CD4-positive, alpha-beta memory T cell (primary cell): ENCODE measurements around the gene DNER. TPM values are rescaled to one million over a fixed set of nuclear protein-coding genes. Genes with fewer than 3 reads are reported as not detected.
"Not testable (repeated sequence)": the region's sequence is repeated elsewhere in the genome, so short reads cannot be mapped to it uniquely, and the experiment has no call there.

Experiments
- CTCF ChIA-PET: fragments of 350-600 bp; sonication (Branson Sonifier 250); formaldehyde crosslinking; loops from one replicate; lab custom pipeline; 2021; ENCODE audit warnings: inconsistent platforms; ENCODE audit not compliant: partially characterized antibody; lab: Charles Lee
- POLR2A ChIA-PET: fragments of 350-600 bp; sonication (Branson Sonifier 250); formaldehyde crosslinking; loops from one replicate; lab custom pipeline; 2021; ENCODE audit not compliant: partially characterized antibody; lab: Charles Lee
- DNase-seq, 5 donors: peaks; one replicate each; pipeline versions ENCODE4 v3.0.0 to v3.0.0-alpha.2; 2020 to 2022; ENCODE audit warnings: mixed read lengths in 1 of 5
- H3K27ac ChIP-seq: one replicate; pipeline ENCODE4 v1.7.0; 2013; ENCODE audit warnings: low read depth, low read length
- H3K27me3 ChIP-seq: 2 replicates; pipeline ENCODE4 v1.7.0; 2013; ENCODE audit warnings: mild to moderate bottlenecking, low read length, moderate library complexity; ENCODE audit not compliant: insufficient read depth
- H3K36me3 ChIP-seq: 2 replicates; pipeline ENCODE4 v1.7.0; 2013; ENCODE audit warnings: mild to moderate bottlenecking, low read length, moderate library complexity; ENCODE audit not compliant: insufficient read depth
- H3K4me1 ChIP-seq: 2 replicates; pipeline ENCODE4 v1.7.0; 2013; ENCODE audit warnings: mild to moderate bottlenecking, low read length, moderate library complexity; ENCODE audit not compliant: insufficient read depth
- H3K4me3 ChIP-seq, 2 donors: one replicate each; pipeline ENCODE4 v1.7.0; 2013; ENCODE audit warnings: low read length in 2 of 2, mild to moderate bottlenecking in 1 of 2
- H3K9me3 ChIP-seq, 2 donors: one replicate each; pipeline ENCODE4 v1.7.0; 2013; ENCODE audit warnings: low read length in 2 of 2, control low read depth in 1 of 2; ENCODE audit not compliant: control insufficient read depth in 1 of 2
- H3K27ac Mint-ChIP-seq, 7 donors: one replicate each; pipeline ENCODE4 v1.8.0; 2020 to 2021; ENCODE audit warnings: mixed read lengths in 7 of 7, mild to moderate bottlenecking in 6 of 7, inconsistent platforms in 3 of 7, moderate library complexity in 3 of 7
- H3K27me3 Mint-ChIP-seq, 2 donors: one replicate each; pipeline ENCODE4 v1.8.0; 2020 to 2021; ENCODE audit warnings: mixed read lengths in 2 of 2
- H3K36me3 Mint-ChIP-seq, 2 donors: one replicate each; pipeline ENCODE4 v1.8.0; 2020 to 2021; ENCODE audit warnings: mixed read lengths in 2 of 2, inconsistent platforms in 1 of 2, mild to moderate bottlenecking in 1 of 2
- H3K4me1 Mint-ChIP-seq, 4 donors: one replicate each; pipeline ENCODE4 v1.8.0; 2020 to 2021; ENCODE audit warnings: mixed read lengths in 4 of 4, mild to moderate bottlenecking in 1 of 4
- H3K4me3 Mint-ChIP-seq, 8 donors: one replicate each; pipeline ENCODE4 v1.8.0; 2020 to 2021; ENCODE audit warnings: mixed read lengths in 8 of 8, mild to moderate bottlenecking in 7 of 8, moderate library complexity in 6 of 8, inconsistent platforms in 3 of 8
- H3K9me3 Mint-ChIP-seq, 8 donors: one replicate each; pipeline ENCODE4 v1.8.0; 2020 to 2021; ENCODE audit warnings: mixed read lengths in 8 of 8, mild to moderate bottlenecking in 5 of 8, inconsistent platforms in 3 of 8, moderate library complexity in 1 of 8
- intact Hi-C: fragments of 100-400 bp; cut with micrococcal nuclease; formaldehyde crosslinking; loops from one replicate; pipeline ENCODE4 v1.15.1; 2023
- polyA plus RNA-seq, 2 donors: library from polyadenylated mRNA; unstranded; fragments of 300-500 nt; fragmentation: Illumina TruSeq; gene quantifications; one replicate each; pipeline ENCODE4 v1.2.3, GENCODE V29; 2021
- total RNA-seq, 2 experiments: library from RNA; stranded (reverse); gene quantifications; one replicate each; pipeline ENCODE4 v1.2.3, GENCODE V29; 2021

Gene DNER, protein sequence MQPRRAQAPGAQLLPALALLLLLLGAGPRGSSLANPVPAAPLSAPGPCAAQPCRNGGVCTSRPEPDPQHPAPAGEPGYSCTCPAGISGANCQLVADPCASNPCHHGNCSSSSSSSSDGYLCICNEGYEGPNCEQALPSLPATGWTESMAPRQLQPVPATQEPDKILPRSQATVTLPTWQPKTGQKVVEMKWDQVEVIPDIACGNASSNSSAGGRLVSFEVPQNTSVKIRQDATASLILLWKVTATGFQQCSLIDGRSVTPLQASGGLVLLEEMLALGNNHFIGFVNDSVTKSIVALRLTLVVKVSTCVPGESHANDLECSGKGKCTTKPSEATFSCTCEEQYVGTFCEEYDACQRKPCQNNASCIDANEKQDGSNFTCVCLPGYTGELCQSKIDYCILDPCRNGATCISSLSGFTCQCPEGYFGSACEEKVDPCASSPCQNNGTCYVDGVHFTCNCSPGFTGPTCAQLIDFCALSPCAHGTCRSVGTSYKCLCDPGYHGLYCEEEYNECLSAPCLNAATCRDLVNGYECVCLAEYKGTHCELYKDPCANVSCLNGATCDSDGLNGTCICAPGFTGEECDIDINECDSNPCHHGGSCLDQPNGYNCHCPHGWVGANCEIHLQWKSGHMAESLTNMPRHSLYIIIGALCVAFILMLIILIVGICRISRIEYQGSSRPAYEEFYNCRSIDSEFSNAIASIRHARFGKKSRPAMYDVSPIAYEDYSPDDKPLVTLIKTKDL
- total RNA-seq (not detected), polyA plus RNA-seq (not detected)

DNA sequence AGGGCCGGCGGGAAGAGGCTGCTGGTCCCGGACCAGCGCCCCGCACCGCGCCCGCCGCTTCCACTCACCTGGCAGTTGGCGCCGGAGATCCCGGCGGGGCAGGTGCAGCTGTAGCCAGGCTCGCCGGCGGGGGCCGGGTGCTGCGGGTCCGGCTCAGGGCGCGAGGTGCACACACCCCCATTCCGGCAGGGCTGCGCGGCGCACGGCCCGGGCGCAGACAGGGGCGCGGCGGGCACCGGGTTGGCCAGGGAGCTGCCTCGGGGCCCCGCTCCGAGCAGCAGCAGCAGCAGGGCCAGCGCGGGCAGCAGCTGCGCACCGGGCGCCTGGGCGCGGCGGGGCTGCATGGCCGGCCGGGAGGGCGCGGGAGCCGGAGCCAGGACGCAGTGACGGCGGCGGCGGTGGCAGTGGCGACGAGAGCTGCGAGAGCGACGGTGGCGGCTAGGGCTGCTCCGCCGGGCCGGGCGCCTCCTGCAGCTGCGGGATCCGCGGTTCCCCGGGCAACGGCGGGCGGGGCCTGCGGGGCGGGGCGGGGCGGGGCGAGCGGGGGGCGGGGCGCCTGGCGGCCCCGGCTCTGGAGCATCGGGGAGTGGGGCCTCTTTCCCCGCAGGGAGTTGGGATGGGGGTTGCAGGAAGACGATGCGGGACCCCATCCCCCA lies at the start of gene DNER:
DNER (minus strand) TSS at position 476 of the 656 bp plus-strand sequence; CDS start at position 344, 132 bp downstream.
- ChIA-PET POLR2A (no interaction called here), CTCF (no interaction called here)
- H3K27me3 Mint-ChIP-seq, result peaks cover 54 to 58% of the 10 kb centered on the region in 2 donors
- H3K9me3 Mint-ChIP-seq, result peaks cover 0 to 19% (median 13%) of the 10 kb centered on the region in 8 donors
- Histone ChIP-seq H3K36me3 (no peaks in the 10 kb centered on the region), H3K27me3 (peaks cover 23% of the 10 kb centered on the region), H3K4me1 (peaks cover 19% of the 10 kb centered on the region), H3K9me3 (no peaks in the 10 kb centered on the region), H3K27ac (no peak within 1 kb of the TSS), H3K4me3 (peak within 1 kb of the TSS in 1 of 2 donors; percentile 15)
- intact Hi-C loops, result no loop called here
- no peaks in the 10 kb centered on the region for H3K36me3 Mint-ChIP-seq
- H3K4me1 Mint-ChIP-seq, result peaks cover 9 to 22% (median 17%) of the 10 kb centered on the region in 4 donors
- peak in 4 of 5 donors; percentile 34 to 52 (median 45) for DNase-seq
- H3K4me3 Mint-ChIP-seq, result peak within 1 kb of the TSS; percentile 44 to 74 (median 61)
- peak within 1 kb of the TSS in 1 of 7 donors; percentile 52 for H3K27ac Mint-ChIP-seq

DNA sequence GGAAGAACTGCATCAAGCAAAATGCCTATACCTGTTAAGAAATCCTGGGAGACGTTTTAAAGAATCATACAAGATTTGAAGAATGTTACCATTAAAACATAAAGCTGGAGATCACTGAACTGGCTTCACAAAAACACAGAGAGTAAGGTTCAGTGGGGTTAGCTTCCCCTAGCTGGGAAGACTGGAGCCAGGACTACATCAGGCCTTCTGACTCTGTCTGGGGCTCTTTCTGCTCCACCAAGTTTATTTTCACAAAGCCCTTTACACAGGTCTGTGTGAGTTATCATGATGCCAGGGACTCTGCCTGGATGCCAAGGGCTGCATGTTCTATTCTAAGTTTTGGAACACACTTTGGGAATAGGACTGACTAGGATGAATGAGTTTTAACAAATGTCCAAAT lies 47.3 kb upstream of the DNER start:
- no peak overlapping the region for H3K4me3 ChIP-seq
- intact Hi-C loops, result no loop called here
- CTCF ChIA-PET, result no interaction called here
- peaks cover 10% of the 10 kb centered on the region for H3K36me3 ChIP-seq
- H3K27me3 ChIP-seq, result no peaks in the 10 kb centered on the region
- H3K27ac ChIP-seq, result no peak overlapping the region
- POLR2A ChIA-PET, result no interaction called here
- Mint-ChIP-seq H3K4me3 (no peak overlapping the region), H3K27me3 (no peaks in the 10 kb centered on the region), H3K27ac (no peak overlapping the region), H3K36me3 (peaks cover 27 to 34% of the 10 kb centered on the region in 2 donors), H3K9me3 (no peaks in the 10 kb centered on the region), H3K4me1 (peaks cover 0 to 3% (median 0%) of the 10 kb centered on the region in 4 donors)
- H3K4me1 ChIP-seq, result no peaks in the 10 kb centered on the region
- DNase-seq, result no peak
- no peaks in the 10 kb centered on the region for H3K9me3 ChIP-seq

DNA sequence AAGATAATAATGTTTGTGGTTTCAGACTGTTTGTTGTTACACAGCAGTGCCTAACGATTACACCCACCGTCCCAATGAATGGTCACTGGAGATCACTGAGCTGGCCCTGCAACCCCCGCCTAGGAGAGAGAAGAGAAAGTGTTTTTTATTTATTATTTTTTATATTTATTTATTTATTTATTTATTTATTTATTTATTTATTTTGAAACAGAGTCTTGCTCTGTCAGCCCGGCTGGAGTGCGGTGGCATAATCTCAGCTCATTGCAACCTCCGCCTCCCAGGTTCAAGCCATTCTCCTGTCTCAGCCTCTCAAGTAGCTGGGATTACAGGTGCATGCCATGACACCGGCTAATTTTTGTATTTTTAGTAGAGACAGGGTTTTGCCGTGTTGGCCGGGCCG lies 43.1 kb upstream of the DNER start:
- H3K27ac ChIP-seq, intact Hi-C loops, DNase-seq, H3K4me3 Mint-ChIP-seq, H3K27ac Mint-ChIP-seq, H3K4me1 ChIP-seq, H3K4me3 ChIP-seq, H3K4me1 Mint-ChIP-seq, H3K36me3 Mint-ChIP-seq, H3K9me3 ChIP-seq, POLR2A ChIA-PET, H3K36me3 ChIP-seq, H3K27me3 ChIP-seq, H3K9me3 Mint-ChIP-seq, H3K27me3 Mint-ChIP-seq: not testable (repeated sequence)
- CTCF ChIA-PET, result interaction anchor here (1.1 kb wide), 2 partner anchors 12 to 23 kb away, joined by 3 to 4 read pairs; no protein-coding TSS in a partner anchor

DNA sequence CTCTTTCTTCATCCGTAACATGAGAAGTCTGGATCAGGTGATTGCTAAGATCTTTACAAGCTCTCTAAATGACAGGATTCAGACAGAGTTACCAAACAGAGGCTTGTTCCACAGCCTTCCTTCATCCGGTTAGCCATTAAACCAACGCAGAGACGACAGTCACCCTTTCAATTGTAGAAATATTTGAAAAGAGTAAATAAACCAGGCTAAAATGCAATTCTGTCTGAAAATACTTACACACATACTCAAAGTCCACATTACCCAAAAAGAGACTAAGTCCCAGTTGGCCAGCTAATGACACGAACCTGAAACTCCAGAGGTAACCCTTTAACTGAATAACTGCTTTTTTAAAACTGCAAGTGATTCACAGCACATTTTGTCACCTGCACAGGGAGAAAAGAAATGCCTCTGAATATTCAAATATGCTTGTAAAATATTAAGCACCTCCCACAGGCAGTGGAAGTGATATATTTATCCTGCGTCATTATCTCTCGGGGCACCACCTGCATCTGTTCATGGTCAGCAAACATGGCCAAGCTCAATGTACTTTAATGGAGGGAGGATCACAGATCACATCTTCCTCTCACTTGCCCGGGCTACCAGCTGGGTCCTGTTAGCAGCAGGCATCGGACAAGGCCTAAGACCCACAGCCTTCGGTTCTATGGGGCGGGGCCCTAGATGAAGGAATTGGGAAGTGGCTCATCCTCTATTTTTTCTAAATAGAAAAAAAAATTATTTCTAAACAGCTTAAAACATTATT lies 38.8 kb upstream of the DNER start:
- no peaks in the 10 kb centered on the region for H3K27me3 ChIP-seq
- H3K9me3 ChIP-seq, result no peaks in the 10 kb centered on the region
- H3K4me3 Mint-ChIP-seq, result peak overlapping the region in 1 of 8 donors; percentile 7
- DNase-seq, result no peak
- H3K27ac Mint-ChIP-seq, result no peak overlapping the region
- ChIA-PET POLR2A (no interaction called here), CTCF (no interaction called here)
- peaks cover 0 to 3% (median 0%) of the 10 kb centered on the region in 8 donors for H3K9me3 Mint-ChIP-seq
- peaks cover 0 to 1% of the 10 kb centered on the region in 2 donors for H3K27me3 Mint-ChIP-seq
- H3K4me3 ChIP-seq, result no peak overlapping the region
- H3K4me1 ChIP-seq, result no peaks in the 10 kb centered on the region
- H3K36me3 ChIP-seq, result no peaks in the 10 kb centered on the region
- H3K36me3 Mint-ChIP-seq, result peaks cover 0 to 3% of the 10 kb centered on the region in 2 donors
- no peak overlapping the region for H3K27ac ChIP-seq
- H3K4me1 Mint-ChIP-seq, result no peaks in the 10 kb centered on the region
- intact Hi-C loops, result no loop called here

DNA sequence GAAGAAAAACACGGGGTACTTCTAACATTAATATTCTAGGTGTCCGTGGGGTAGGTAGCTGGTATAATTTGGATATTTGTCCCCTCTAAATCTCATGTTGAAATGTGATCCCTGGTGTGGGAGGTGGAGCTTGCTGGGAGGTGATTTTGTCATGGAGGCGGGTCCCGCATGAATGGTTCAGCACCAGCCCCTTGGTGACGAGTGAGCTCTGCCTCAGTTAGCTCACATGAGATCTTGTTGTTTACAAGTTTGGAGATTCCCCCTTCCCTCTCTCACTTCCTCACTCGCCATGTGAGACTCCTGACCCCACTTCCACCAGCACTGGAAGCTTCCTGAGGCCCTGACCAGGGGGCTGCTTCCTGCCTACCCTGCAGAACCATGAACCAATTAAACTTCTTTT lies 35.4 kb upstream of the DNER start:
- H3K27ac ChIP-seq, result no peak overlapping the region
- no peaks in the 10 kb centered on the region for H3K9me3 ChIP-seq
- peaks cover 0 to 1% (median 0%) of the 10 kb centered on the region in 4 donors for H3K4me1 Mint-ChIP-seq
- no peaks in the 10 kb centered on the region for H3K36me3 ChIP-seq
- ChIA-PET POLR2A (no interaction called here), CTCF (no interaction called here)
- peaks cover 0 to 1% of the 10 kb centered on the region in 2 donors for H3K27me3 Mint-ChIP-seq
- no peak overlapping the region for H3K4me3 Mint-ChIP-seq
- no peak for DNase-seq
- H3K4me1 ChIP-seq, result no peaks in the 10 kb centered on the region
- H3K27me3 ChIP-seq, result no peaks in the 10 kb centered on the region
- H3K27ac Mint-ChIP-seq, result peak overlapping the region in 1 of 7 donors; percentile 23
- H3K4me3 ChIP-seq, result no peak overlapping the region
- intact Hi-C loops, result no loop called here
- peaks cover 0 to 7% (median 0%) of the 10 kb centered on the region in 8 donors for H3K9me3 Mint-ChIP-seq
- peaks cover 0 to 6% of the 10 kb centered on the region in 2 donors for H3K36me3 Mint-ChIP-seq

DNA sequence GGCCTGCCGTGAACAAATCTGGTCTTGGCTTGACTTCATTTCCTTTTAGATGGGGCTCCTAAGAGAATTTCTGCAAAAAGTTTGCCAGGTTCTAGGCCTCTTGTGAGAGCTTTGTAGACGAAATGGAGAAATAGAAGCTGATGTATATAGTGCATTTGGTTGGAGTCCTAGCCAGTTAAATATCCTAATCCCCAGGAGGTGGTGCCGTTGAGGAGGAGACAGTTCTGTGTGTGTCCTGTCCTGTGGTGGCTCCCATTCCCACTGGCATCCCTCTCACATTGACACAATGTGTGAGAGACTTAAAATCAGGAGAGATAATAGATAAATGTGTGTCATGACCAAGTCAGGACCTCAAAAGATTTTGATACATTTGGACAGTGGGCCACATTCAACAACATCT lies 34.6 kb upstream of the DNER start:
- no peak for DNase-seq
- intact Hi-C loops, result no loop called here
- H3K36me3 ChIP-seq, result no peaks in the 10 kb centered on the region
- ChIA-PET POLR2A (no interaction called here), CTCF (no interaction called here)
- Mint-ChIP-seq H3K27me3 (peaks cover 0 to 1% of the 10 kb centered on the region in 2 donors), H3K4me3 (no peak overlapping the region), H3K27ac (no peak overlapping the region), H3K9me3 (peaks cover 0 to 9% (median under 1%) of the 10 kb centered on the region in 8 donors), H3K36me3 (peaks cover 0 to 8% of the 10 kb centered on the region in 2 donors), H3K4me1 (peaks cover 0 to 1% (median 0%) of the 10 kb centered on the region in 4 donors)
- H3K27me3 ChIP-seq, result no peaks in the 10 kb centered on the region
- H3K4me1 ChIP-seq, result no peaks in the 10 kb centered on the region
- H3K9me3 ChIP-seq, result no peaks in the 10 kb centered on the region
- H3K4me3 ChIP-seq, result no peak overlapping the region
- H3K27ac ChIP-seq, result no peak overlapping the region
